ENCODE results near the gene ENO2. TPM values are rescaled to one million over a fixed set of nuclear protein-coding genes. Genes with fewer than 3 reads are reported as not detected.
"Not testable (repeated sequence)": the region's sequence is repeated elsewhere in the genome, so short reads cannot be mapped to it uniquely, and the experiment has no call there.

The ENO2 gene
- total RNA-seq, 1 experiment from 2014 or later, result 33.5 TPM

DNA sequence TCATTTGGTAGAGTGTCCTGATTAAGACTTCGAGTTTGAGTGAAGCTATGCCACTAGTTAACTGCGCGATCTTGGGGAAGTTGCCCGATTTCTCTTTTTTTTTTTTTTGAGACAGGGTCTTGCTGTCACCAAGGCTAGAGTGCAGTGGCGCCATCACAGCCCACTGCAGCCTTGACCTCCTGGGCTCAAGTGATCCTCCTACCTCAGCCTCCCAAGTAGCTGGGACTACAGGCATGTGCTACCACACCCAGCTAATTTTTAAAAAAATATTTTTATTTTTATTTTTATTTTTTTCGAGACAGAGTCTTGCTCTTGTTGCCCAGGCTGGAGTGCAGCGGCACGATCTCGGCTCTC is 40.4 kb upstream of the ENO2 start:
- Histone ChIP-seq H3K4me1 (ENCODE audit: control insufficient read depth, insufficient read depth, low read length) (peaks cover 19% of the 10 kb centered on the region), H3K27ac (ENCODE audit: low read length) (peak overlapping the region; percentile 89), H3K4me3 (ENCODE audit: low read depth in 2 of 2, low read length in 2 of 2) (peak overlapping the region; percentile 75 to 84)
- intact Hi-C loops (cut with micrococcal nuclease; ENCODE audit: unreplicated experiment); H3K27me3 ChIP-seq (ENCODE audit: control insufficient read depth, insufficient read depth, low read length); ATAC-seq; H3K36me3 ChIP-seq (ENCODE audit: control insufficient read depth, insufficient read depth, low read length); in situ Hi-C loops (cut with HindIII; ENCODE audit: low pct_unique_long_range_greater_than_20kb, low sequenced_read_pairs); BruUV-seq (replicated peaks); DNase-seq (ENCODE audit: low read depth, low spot score); H3K9me3 ChIP-seq (ENCODE audit: control insufficient read depth, insufficient read depth, low read depth, low read length): not testable (repeated sequence)
- POLR2A ChIA-PET, result interaction anchor here (0.6 kb wide), 2 partner anchors 340 to 408 kb away, joined by 3 to 8 read pairs; no protein-coding TSS in a partner anchor
- CTCF ChIA-PET, result interaction anchor here (0.6 kb wide), 1 partner anchor 53 kb away, joined by 6 read pairs; no protein-coding TSS in a partner anchor

GRCh38 chr12:6879824-6880223 is 34.6 kb upstream of the ENO2 start:
- H3K4me3 ChIP-seq (ENCODE audit: low read depth in 2 of 2, low read length in 2 of 2); H3K27ac ChIP-seq (ENCODE audit: low read length); DNase-seq (ENCODE audit: low read depth, low spot score); H3K4me1 ChIP-seq (ENCODE audit: control insufficient read depth, insufficient read depth, low read length); CTCF ChIA-PET; H3K36me3 ChIP-seq (ENCODE audit: control insufficient read depth, insufficient read depth, low read length); POLR2A ChIA-PET; H3K27me3 ChIP-seq (ENCODE audit: control insufficient read depth, insufficient read depth, low read length); H3K9me3 ChIP-seq (ENCODE audit: control insufficient read depth, insufficient read depth, low read depth, low read length); intact Hi-C loops (cut with micrococcal nuclease; ENCODE audit: unreplicated experiment); BruUV-seq (replicated peaks); in situ Hi-C loops (cut with HindIII; ENCODE audit: low pct_unique_long_range_greater_than_20kb, low sequenced_read_pairs); ATAC-seq: not testable (repeated sequence)

- no TSS peak for BruUV-seq (replicated peaks)
- H3K4me1 ChIP-seq (ENCODE audit: control insufficient read depth, insufficient read depth, low read length), result no peaks in the 10 kb centered on the region
- no peaks in the 10 kb centered on the region for H3K27me3 ChIP-seq (ENCODE audit: control insufficient read depth, insufficient read depth, low read length)
- no peak for TF ChIP-seq POLR2AphosphoS5 (IDR thresholded peaks at IDR 0.05; ENCODE audit: low read depth, low read length)
- in situ Hi-C loops (cut with HindIII; ENCODE audit: low pct_unique_long_range_greater_than_20kb, low sequenced_read_pairs), result no loop called here
- ATAC-seq, result no peak
- POLR2A ChIA-PET, result no interaction called here
- H3K27ac ChIP-seq (ENCODE audit: low read length), result no peak overlapping the region
- CTCF ChIA-PET, result interaction anchor here (0.7 kb wide), 1 partner anchor 14 kb away, joined by 3 read pairs; no protein-coding TSS in a partner anchor
- intact Hi-C loops (cut with micrococcal nuclease; ENCODE audit: unreplicated experiment), result no loop called here
- no peak for DNase-seq (ENCODE audit: low read depth, low spot score)
- no peaks in the 10 kb centered on the region for H3K9me3 ChIP-seq (ENCODE audit: control insufficient read depth, insufficient read depth, low read depth, low read length)
- H3K36me3 ChIP-seq (ENCODE audit: control insufficient read depth, insufficient read depth, low read length), result no peaks in the 10 kb centered on the region
- H3K4me3 ChIP-seq (ENCODE audit: low read depth in 2 of 2, low read length in 2 of 2), result no peak overlapping the region
These were observed 31.1 kb upstream of the ENO2 start for GRCh38 chr12:6883252-6883651.

- no peaks in the 10 kb centered on the region for H3K4me1 ChIP-seq (ENCODE audit: control insufficient read depth, insufficient read depth, low read length)
- H3K9me3 ChIP-seq (ENCODE audit: control insufficient read depth, insufficient read depth, low read depth, low read length), result no peaks in the 10 kb centered on the region
- in situ Hi-C loops (cut with HindIII; ENCODE audit: low pct_unique_long_range_greater_than_20kb, low sequenced_read_pairs) (no loop called here), intact Hi-C loops (cut with micrococcal nuclease; ENCODE audit: unreplicated experiment) (no loop called here)
- CTCF ChIA-PET, result no interaction called here
- TF ChIP-seq POLR2AphosphoS5 (IDR thresholded peaks at IDR 0.05; ENCODE audit: low read depth, low read length), result no peak
- TF ChIP-seq SIN3A (IDR thresholded peaks at IDR 0.05; ENCODE audit: borderline replicate concordance, insufficient read depth, low read depth, low read length), result no peak
- TF ChIP-seq, protein P1, sequence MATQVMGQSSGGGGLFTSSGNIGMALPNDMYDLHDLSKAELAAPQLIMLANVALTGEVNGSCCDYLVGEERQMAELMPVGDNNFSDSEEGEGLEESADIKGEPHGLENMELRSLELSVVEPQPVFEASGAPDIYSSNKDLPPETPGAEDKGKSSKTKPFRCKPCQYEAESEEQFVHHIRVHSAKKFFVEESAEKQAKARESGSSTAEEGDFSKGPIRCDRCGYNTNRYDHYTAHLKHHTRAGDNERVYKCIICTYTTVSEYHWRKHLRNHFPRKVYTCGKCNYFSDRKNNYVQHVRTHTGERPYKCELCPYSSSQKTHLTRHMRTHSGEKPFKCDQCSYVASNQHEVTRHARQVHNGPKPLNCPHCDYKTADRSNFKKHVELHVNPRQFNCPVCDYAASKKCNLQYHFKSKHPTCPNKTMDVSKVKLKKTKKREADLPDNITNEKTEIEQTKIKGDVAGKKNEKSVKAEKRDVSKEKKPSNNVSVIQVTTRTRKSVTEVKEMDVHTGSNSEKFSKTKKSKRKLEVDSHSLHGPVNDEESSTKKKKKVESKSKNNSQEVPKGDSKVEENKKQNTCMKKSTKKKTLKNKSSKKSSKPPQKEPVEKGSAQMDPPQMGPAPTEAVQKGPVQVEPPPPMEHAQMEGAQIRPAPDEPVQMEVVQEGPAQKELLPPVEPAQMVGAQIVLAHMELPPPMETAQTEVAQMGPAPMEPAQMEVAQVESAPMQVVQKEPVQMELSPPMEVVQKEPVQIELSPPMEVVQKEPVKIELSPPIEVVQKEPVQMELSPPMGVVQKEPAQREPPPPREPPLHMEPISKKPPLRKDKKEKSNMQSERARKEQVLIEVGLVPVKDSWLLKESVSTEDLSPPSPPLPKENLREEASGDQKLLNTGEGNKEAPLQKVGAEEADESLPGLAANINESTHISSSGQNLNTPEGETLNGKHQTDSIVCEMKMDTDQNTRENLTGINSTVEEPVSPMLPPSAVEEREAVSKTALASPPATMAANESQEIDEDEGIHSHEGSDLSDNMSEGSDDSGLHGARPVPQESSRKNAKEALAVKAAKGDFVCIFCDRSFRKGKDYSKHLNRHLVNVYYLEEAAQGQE (IDR thresholded peaks at IDR 0.05; ENCODE audit: insufficient read depth in 1 of 2, low read depth in 2 of 2, low read length in 1 of 2), result no peak
- TF ChIP-seq TCF7L2 (IDR thresholded peaks at IDR 0.05; ENCODE audit: low read depth, low read length), result no peak
- TF ChIP-seq, protein P2, sequence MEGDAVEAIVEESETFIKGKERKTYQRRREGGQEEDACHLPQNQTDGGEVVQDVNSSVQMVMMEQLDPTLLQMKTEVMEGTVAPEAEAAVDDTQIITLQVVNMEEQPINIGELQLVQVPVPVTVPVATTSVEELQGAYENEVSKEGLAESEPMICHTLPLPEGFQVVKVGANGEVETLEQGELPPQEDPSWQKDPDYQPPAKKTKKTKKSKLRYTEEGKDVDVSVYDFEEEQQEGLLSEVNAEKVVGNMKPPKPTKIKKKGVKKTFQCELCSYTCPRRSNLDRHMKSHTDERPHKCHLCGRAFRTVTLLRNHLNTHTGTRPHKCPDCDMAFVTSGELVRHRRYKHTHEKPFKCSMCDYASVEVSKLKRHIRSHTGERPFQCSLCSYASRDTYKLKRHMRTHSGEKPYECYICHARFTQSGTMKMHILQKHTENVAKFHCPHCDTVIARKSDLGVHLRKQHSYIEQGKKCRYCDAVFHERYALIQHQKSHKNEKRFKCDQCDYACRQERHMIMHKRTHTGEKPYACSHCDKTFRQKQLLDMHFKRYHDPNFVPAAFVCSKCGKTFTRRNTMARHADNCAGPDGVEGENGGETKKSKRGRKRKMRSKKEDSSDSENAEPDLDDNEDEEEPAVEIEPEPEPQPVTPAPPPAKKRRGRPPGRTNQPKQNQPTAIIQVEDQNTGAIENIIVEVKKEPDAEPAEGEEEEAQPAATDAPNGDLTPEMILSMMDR (IDR thresholded peaks at IDR 0.05), result no peak
- DNase-seq (ENCODE audit: low read depth, low spot score) (no peak), ATAC-seq (no peak)
- H3K27me3 ChIP-seq (ENCODE audit: control insufficient read depth, insufficient read depth, low read length), result no peaks in the 10 kb centered on the region
- POLR2A ChIA-PET, result no interaction called here
- no TSS peak for BruUV-seq (replicated peaks)
- no peak overlapping the region for H3K27ac ChIP-seq (ENCODE audit: low read length)
- no peaks in the 10 kb centered on the region for H3K36me3 ChIP-seq (ENCODE audit: control insufficient read depth, insufficient read depth, low read length)
- no peak overlapping the region for H3K4me3 ChIP-seq (ENCODE audit: low read depth in 2 of 2, low read length in 2 of 2)
These were observed 30.7 kb upstream of the ENO2 start for GRCh38 chr12:6883683-6884082.
